Stimulated activated CD4-positive, alpha-beta T cell treated with anti-CD3 and anti-CD28 coated beads, Interleukin-15, amount 100 ng/mL, for 48 hours (primary cell): ENCODE measurements around the gene SBK1.

Experiments used
- DNase-seq, 2 donors: peaks; one replicate each; pipeline ENCODE4 v3.0.0-alpha.2; 2020; ENCODE audit warnings: low read depth in 2 of 2

Gene SBK1

GRCh38 chr16:28282045-28282444 is 10.3 kb upstream of the SBK1 start:
- DNase-seq: no peak

- no peak for DNase-seq
Observed at GRCh38 chr16:28283173-28283572, 9.2 kb upstream of the SBK1 start.

- no peak for DNase-seq
Observed at GRCh38 chr16:28283798-28284577, 8.3 kb upstream of the SBK1 start.

GRCh38 chr16:28285649-28286048 is 6.7 kb upstream of the SBK1 start:
- no peak for DNase-seq

GRCh38 chr16:28288114-28288513 is 4.2 kb upstream of the SBK1 start:
- DNase-seq: no peak

DNA sequence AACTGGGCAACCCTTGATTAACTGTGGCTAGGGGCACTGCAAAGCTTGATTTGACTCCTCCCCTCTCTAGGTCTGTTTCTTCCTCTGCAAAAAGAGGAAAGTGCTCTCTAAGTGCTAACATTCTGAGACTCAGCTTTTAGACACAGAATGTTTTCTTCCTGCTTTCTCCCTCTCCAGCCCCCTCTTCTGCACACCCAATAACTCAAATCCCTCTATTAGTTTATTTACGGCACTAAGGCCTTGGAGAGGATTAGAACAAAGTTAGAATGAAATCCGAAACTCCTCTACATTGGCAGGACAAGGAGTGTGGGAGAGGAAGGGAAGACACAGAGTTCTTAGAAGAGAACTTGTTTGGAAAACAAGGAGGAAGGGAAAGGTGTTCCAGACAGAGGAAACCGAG is 3.3 kb upstream of the SBK1 start:
- no peak for DNase-seq

- no peak for DNase-seq
Observed at GRCh38 chr16:28289939-28290858, 2.1 kb upstream of the SBK1 start.

- no peak for DNase-seq
Observed at GRCh38 chr16:28290859-28291254, 1.5 kb upstream of the SBK1 start.

GRCh38 chr16:28292731-28293600 is 641 bp downstream of the SBK1 start:
- no peak for DNase-seq

- no peak for DNase-seq
Observed at GRCh38 chr16:28293601-28293960, 1.3 kb downstream of the SBK1 start.

DNA sequence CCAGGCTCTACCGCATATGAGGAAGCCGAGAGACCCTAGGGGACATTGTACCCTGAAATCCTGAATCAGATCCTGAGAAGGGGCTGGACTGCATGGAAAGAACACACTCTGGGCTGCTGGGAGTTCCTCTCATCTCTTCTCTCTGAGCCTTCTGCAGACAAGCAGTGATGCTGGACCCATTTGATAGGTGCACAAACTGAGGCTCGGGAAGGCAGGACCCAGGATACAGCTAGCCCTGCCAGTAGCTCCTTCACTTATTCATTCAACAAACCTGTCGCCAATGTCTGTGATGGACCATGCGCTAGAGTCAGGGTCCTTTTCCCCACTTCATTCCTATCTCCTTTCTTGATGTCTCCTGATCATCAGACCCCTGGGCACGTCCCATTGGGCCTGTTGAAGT is 1.9 kb downstream of the SBK1 start:
- DNase-seq: no peak

- DNase-seq: no peak
Observed at GRCh38 chr16:28295276-28295675, 3.0 kb downstream of the SBK1 start.

GRCh38 chr16:28297308-28297707 is 5.0 kb downstream of the SBK1 start:
- no peak for DNase-seq

DNA sequence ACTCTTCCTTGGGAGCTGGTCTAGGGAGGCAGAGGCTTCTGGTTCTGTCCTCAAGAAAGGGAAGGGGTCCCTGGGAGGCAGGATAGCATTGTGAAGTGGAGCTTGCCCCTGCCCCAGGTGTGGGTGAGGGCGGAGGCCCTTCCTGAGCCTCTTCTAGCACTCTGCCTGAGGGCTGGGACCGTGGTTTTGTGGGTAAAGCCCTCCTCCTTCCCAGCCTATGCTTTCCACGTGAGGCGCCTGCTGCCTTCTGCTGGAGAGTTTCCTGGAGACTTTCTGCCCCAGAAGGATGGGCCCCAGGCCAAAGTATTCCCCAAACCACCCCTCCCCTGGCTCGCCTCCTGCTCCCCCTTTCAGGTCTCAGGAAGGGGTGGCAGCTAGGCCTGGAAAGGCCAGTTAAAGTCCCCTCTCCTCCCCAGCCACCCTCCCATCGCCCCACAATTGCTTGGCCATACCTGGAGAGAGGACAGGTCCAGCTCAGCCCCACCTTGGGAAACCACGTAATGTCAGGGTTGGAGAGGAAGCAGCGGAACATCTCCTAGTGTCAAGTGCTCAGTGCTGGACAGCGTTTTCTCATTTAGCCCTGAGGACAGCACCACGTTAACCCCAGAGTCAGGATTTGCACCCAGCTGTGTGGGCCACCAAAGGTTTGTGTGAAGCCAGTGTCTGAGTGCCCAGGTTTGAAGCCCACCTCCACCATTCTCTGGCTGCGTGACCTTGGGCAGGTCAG is 5.6 kb downstream of the SBK1 start:
- no peak for DNase-seq

DNA sequence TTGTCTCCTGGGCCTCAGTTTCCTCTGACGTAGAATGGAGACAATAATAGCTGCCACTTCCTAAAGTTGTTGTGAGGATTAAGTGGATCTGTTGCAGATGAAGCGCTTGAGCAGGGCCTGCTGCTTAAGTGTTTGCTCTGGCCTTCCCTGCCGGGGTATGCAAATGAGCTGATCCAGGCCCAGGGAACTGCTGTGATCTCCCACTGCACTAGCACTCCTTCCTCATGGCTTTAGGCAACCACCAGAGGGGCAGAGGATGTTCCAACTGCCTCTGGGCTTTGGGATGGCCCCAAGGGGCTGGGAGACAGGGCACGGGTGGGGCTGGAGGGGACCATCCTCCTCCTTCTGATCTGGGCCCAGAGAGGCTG is 6.2 kb downstream of the SBK1 start:
- no peak for DNase-seq

DNA sequence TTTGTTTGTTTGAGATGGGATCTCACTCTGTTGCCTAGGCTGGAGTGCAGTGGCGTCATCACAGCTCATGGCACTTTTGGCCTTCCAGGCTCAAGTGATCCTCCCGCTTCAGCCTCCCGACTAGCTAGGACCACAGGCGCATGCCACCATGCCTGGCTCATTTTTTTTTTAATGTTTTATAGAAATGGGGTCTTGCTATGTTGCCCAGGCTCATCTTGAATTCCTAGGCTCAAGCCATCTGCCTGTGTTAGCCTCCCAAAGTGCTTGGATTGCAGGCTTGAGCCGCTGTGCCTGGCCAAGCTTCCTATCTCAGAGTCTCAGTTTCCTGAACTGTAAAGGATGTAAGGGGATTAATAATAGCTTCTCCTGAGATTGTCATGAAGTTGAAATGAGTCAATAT is 8.0 kb downstream of the SBK1 start:
- DNase-seq: no peak

DNA sequence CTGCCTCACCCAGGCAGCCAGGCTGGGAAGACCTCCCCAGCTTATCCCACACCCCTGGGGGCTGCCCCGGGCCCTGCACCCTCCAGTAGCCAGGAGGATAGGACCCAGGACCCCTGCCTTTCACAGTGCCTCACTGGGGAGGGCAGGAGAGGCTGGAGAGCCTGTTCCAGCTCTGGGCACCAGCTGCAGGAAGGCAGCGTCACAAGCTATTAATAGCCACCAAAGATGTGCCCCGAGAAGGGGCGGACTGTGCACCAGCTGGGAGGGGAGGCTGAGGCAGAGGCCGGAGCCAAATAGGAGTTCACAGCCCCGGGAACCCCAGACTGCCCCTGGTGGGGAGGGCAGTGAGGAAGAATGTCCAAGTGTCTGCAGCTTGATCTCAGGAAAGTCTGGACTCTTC is 8.8 kb downstream of the SBK1 start:
- no peak for DNase-seq

DNA sequence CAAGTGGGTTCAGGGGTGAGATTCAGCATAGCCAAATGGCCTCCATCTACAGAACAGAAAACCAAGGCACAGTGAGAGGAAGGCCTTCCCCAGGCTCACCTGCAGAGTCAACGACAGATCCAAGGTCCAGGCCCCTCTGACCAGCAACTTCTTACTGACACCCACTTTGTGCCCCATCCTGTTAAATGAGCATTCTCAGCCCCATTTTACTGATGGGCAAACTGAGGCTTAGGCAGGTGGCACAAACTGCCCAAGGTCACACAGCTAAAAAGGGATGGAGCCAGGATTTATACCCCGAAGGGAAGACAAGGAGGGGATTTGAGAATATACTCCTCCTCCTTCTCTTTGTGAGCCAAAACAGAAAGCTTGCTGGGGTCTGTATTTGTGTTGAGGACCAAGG is 9.3 kb downstream of the SBK1 start:
- DNase-seq: no peak

GRCh38 chr16:28303132-28303531 is 10.8 kb downstream of the SBK1 start:
- DNase-seq: no peak

GRCh38 chr16:28304214-28304613 is 11.9 kb downstream of the SBK1 start:
- DNase-seq: no peak

DNA sequence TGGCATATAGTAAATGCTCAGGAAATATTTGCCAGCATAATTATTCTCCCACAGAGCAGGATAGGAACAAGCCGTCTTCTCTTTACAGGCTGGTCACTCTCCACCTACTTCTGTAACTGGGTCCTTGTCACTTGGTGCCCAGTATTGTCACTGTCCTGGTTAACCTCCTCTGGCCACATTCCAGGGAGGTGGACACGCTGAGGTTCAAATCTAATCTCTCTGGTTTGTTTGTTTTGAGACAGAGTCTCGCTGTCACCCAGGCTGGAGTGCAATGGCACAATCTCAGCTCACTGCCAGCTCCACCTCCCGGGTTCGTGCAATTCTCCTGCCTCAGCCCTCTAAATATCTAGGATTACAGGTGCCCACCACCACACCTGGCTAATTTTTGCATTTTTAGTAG is 15.6 kb downstream of the SBK1 start:
- DNase-seq: no peak
